Activated T-cell treated with anti-CD3 and anti-CD28 coated beads, Interleukin-2, amount 50 U/mL, for 1 hour (primary cell): ENCODE results near the gene CES4A.
"Not testable (repeated sequence)": the region's sequence is repeated elsewhere in the genome, so short reads cannot be mapped to it uniquely, and the experiment has no call there.

Source experiments
- DNase-seq: peaks from one replicate; pipeline ENCODE4 v3.0.0-alpha.2; 2020

CES4A gene

DNA sequence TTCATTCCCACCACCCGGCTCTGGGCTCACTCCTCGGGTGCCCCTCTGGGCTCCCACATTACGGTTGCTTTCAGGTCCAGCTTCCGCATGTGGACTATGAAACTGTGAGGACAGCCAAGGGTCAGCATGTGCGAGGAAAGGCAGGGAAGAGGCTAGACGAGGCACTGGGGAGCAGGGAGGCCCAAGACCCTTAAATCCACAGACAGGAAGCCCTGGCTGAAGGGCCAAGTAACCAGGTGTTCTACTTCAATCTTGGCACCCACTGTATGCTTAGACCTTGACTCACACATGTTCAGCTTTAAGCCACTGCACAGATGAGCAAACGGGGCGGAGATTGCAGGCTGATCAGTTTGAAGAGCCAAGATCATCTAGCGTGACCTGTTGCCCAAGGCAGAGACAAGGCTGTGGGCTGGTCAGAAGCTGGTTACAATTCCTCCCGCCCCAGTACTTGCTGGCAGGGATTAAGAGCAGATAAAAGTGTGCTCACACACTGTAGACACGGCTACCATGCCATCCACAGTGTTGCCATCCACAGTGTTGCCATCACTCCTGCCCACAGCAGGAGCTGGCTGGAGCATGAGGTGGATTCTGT is at the start of gene CES4A:
TSS of gene CES4A (plus strand) at position 393 of the 592 bp plus-strand sequence. CDS start at position 577, 184 bp downstream.
- no peak for DNase-seq

DNA sequence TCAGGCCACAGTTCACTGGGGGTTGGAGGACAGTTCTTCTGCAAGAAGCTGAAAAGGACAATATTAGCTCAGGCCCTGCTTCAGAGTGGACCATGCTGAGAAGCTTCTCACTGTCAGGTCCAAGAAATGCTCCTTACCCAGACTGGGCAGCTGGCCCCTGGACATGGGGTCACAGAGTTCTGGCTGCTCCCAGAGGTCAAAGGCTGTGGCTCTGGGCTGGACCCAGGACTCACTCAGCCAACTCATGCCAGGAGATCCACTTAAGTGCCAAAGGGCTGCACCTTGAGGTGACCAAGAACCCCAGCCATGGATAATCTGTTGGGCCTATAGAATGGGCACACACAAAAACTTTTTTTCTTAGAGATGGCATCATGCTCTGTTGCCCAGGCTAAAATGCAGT is 49.0 kb upstream of the CES4A start:
- DNase-seq, result no peak

DNA sequence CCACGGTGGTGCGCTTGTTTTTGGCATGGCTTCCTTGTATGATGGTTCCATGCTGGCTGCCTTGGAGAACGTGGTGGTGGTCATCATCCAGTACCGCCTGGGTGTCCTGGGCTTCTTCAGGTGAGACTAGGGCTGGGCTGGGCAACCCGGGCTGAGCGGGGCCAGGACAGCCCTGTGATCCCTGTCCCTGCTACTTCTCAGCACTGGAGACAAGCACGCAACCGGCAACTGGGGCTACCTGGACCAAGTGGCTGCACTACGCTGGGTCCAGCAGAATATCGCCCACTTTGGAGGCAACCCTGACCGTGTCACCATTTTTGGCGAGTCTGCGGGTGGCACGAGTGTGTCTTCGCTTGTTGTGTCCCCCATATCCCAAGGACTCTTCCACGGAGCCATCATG is 48.2 kb upstream of the CES4A start:
- no peak for DNase-seq

- DNase-seq, result no peak
Observed at GRCh38 chr16:66942981-66943380, 45.4 kb upstream of the CES4A start.

- no peak for DNase-seq
Observed at GRCh38 chr16:66943426-66944053, 44.8 kb upstream of the CES4A start.

DNA sequence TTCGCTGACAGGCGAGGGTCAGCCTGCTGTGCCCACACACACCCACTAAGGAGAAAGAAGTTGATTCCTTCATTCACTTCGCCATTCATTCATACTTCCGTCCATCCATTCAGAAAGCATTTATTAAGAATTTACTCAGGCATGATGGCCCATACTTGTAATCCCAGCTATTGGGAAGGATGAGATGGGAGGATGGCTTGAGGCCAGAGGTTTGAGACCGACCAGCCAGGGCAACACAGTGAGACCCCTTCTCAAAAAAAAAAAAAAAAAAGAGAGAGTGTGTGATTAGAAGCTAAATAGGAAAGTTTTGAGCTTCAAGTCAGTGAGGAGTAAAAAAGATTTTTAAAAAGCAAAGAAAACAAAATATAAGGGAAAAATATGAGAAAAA is 44.3 kb upstream of the CES4A start:
- no peak for DNase-seq

GRCh38 chr16:66944971-66945370 is 43.4 kb upstream of the CES4A start:
- DNase-seq, result not testable (repeated sequence)

DNA sequence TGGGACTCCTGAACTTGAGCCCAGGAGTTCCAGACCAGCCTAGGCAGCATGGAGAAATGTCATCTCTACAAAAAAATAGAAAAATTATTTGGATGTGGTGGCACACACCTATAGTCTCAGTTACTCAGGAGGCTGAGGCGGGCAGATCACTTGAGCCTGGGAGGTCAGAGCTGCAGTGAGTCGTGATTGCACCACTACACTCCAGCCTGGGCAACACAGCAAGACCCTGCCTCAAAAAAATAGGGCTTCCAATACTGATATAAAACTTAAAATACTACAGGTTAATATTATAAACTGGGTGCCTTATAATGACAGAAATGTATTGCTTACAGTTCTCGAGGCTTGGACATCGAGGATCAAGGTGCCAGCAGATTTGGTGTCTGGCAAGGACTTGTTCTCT is 42.5 kb upstream of the CES4A start:
- no peak for DNase-seq

DNA sequence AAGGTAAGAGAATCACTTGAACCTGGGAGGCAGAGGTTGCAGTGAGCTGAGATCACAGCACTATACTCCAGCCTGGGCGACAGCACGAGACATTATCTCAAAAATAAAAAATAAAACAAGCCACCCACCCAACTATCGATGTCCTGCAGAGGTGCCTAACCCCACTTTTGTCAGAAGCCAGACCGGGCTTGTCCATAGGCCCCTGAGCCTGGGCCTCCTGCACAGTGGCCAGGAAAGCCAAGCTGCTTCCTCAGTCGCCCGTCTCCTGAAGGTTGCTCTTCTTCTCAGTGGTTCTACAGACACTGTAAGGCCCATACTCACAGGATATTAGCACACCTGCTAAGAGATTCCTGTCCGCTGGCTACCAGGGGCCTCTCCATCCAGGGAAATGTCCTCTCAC is 41.8 kb upstream of the CES4A start:
- no peak for DNase-seq

DNA sequence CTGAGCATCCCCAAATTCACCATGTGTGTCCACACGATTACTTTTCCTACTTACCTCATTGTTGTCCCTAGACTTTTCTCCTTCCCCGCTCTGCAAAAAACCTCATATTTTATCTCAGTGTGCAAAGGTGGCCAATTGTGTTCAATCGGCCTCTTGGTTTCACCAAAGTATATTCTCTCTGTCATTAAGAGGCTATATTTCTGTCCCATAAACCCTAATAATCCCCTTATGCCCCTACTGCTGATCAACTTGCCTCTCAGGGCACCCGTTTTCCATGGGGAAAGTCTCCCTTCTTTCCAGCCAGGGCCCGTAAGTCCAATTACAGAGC is 41.5 kb upstream of the CES4A start:
- no peak for DNase-seq

DNA sequence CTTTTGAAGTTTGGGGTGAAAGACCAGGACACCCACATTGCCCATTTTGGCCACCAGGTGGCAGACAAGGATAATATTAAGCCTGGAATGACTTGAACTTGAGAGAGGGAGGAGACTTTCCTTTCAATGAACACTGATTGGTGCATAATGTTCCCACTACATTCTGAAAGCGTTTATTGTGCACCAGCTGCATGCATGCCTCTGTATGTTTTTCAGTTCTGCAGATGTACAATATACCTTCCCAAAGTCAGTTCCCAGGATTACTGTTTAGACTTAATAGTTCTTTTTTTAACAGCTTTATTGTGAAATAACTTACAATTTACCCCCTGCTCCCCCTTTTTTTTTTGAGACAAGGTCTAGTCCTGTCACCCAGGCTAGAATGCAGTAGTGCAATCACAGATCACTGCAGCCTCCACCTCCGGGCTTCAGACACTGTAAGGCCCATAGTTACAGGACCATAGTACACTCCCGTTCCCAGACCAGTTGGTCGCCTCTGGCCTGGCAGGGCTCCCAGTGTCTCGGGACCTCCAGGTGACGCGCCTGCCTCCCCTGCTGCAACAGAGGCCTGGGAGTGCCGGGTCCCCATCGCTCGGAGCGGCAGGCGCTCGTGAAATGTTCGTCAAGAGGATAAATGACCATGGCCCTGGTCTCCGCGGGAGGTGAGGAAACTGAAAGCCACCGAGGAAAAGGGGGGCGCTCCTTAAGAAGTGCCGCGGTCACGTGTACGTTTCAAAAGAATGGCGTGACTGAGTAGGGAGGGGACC is 40.9 kb upstream of the CES4A start:
- peak; percentile 87 for DNase-seq

- DNase-seq, result peak; percentile 36
Observed at GRCh38 chr16:66948134-66948836, 40.1 kb upstream of the CES4A start.

DNA sequence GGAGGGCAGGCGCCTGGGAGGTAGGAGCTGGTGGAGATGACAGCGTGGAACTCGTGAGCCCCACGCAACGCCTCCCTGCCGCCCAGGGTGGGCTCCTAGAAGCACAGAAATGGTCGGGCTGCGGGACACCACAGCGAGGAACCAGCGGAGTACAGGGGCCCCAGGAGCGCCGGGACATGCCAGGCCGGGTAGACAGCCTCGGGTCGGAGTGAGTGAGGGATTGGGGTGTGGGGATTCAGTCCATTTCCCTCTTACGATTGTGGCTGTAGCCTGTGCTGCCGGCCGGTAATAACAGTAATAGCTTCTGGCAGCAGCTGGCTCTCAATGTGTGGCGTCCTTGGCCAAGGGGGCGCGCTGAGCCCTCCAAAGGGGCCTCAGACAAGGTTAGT is 39.6 kb upstream of the CES4A start:
- DNase-seq, result no peak

DNA sequence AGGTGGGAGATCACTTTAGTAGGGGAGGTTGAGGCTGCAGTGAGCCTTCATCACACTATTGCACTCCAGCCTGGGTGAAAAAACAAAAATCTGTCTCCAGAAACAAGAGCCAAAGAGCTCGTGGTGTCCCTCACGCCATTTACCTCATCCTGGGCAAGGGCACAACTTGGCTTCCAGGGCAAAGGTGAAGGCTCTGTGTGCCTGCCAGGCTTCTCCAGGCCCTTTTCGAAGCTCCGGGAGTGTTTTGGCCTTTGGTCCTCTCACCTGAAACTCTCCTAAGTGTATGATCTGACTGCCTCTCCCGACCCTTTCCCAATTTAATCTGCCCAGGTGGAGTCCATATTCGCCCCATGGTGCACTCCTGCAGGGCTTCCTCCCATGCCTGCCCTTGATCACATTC is 38.9 kb upstream of the CES4A start:
- DNase-seq, result no peak

DNA sequence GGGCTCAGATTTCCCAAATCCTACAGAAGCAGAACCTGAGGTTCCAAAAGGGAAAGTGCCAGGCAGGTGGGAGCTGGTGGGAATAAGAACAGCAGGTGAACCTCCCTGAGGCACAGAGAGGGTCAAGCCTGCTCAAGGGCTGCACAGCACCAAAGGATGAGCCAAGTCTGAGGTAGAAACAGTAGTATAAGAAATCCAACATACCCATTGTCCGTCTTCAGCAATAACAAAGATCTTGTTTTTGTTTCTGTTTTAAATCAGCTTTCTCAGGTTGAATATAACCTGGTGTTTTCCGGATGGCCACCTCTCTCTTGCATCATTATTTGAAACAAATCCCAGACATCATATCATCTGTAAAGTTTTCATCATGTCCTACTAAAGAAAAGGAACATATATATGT is 38.0 kb upstream of the CES4A start:
- DNase-seq, result no peak

- no peak for DNase-seq
Observed at GRCh38 chr16:66950971-66951790, 37.2 kb upstream of the CES4A start.

GRCh38 chr16:66952430-66953110 is 35.8 kb upstream of the CES4A start:
- DNase-seq, result no peak

DNA sequence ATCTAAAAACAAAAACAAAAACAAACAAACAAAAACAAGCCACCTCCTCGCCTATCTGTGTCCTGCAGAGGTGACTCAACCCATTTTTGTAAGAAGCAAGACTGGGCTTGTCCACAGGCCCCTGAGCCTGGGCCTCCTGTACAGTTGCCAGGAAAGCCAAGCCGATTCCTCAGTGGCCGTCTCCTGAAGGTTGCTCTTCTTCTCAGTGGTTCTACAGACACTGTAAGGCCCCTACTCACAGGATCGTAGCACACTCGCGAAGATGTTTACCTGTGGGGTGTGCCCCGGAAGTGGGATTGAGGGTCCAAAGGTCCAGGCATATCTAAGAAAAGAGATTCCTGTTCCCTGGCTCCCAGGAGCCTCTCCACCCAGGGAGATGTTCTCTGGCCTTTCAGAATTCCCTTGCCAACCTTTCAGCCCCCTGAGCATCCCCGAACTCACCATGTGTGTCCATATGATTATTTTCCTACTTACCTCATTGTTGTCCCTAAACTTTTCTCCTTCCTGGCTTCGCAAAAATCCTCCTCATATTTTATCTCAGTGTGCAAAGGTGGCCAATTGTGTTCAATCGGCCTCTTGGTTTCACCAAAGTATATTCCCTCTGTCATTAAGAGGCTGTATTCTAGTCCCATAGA is 34.8 kb upstream of the CES4A start:
- no peak for DNase-seq

DNA sequence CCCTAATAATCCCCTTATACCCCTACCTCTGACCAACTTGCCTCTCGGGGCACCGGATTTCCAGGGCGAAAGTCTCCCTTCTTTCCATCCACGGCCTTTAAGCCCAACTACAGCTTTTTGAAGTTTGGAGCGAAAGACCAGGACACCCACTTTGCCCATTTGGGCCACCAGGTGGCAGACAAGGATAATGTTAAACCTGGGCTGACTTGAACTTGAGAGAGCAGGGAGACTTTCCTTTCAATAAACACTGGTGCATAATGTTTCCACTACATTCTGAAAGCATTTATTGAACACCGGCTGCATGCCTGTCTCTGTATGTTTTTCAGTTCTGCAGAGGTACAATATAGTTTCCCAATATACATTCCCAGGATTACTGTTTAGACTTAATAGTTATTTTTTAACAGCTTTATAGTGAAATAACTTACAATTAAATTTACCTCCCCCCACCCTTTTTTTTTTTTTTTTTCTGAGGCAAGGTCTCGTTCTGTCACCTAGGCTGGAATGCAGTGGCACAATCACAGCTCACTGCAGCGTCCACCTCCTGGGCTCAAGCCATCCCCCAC is 34.2 kb upstream of the CES4A start:
- DNase-seq, result peak; percentile 79

DNA sequence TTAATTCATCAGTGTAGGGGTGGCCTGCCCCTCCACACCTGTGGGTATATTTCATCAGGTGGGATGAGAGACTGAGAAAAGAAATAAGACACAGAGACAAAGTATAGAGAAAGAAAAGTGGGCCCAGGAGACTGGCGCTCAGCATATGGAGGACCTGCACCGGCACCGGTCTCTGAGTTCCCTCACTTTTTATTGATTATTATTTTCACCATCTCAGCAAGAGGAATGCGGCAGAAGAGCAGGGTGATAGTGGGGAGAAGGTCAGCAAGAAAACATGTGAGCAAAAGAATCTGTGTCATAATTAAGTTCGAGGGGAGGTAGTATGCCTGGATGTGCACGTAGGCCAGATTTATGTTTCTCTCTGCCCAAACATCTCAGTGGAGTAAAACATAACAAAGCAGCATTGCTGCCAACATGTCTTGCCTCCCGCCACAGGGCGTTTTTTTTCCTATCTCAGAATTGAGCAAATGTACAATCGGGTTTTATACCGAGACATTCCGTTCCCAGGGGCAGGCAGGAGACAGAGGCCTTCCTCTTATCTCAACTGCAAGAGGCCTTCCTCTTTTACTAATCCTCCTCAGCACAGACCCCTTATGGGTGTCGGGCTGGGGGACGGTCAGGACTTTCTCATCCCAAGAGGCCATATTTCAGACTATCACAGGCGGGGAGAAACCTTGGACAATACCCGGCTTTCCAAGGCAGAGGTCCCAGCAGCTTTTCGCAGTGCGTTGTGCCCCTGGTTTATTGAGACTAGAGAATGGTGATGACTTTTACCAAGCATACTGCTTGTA is 32.8 kb upstream of the CES4A start:
- not testable (repeated sequence) for DNase-seq

GRCh38 chr16:66956154-66956457 is 32.3 kb upstream of the CES4A start:
- not testable (repeated sequence) for DNase-seq
